IMR-90 (cell line): ENCODE results near the gene EML3. TPM values are rescaled to one million over a fixed set of nuclear protein-coding genes. Genes with fewer than 3 reads are reported as not detected.

Experiments used
- ATAC-seq: fragments of 200-7000 bp; cut with Tn5 transposase; 2 replicates; pipeline ENCODE4 v1.9.1; 2020; ENCODE audit warnings: low read depth, mild to moderate bottlenecking, moderate library complexity
- BruUV-seq: library from RNA; stranded (reverse); fragments of 400-500 nt; replicated peaks from 2 replicates; lab custom pipeline; 2021; lab: Mats Ljungman, UMichigan
- CTCF ChIA-PET: fragments of 300-600 bp; formaldehyde crosslinking; extraction: SDS; loops from one replicate; lab custom pipeline; 2021; ENCODE audit warnings: antibody characterized with exemption; lab: Yijun Ruan, JAX
- POLR2A ChIA-PET: fragments of 300-600 bp; sonication (Branson Sonifier 250); formaldehyde crosslinking; loops from one replicate; lab custom pipeline; 2022; ENCODE audit warnings: antibody characterized with exemption; ENCODE audit not compliant: unreplicated experiment; lab: Charles Lee
- DNase-seq: peaks from one replicate; pipeline ENCODE4 v3.0.0; 2013
- H2AFZ ChIP-seq: replicated peaks from 2 replicates; pipeline ENCODE3; 2013; ENCODE audit warnings: low read length, mild to moderate bottlenecking; ENCODE audit not compliant: poor library complexity
- H2AK5ac ChIP-seq: 2 replicates; pipeline ENCODE4 v1.6.1; 2013; ENCODE audit warnings: low read depth, low read length, inconsistent platforms
- H2AK9ac ChIP-seq: replicated peaks from 2 replicates; pipeline ENCODE3; 2013; ENCODE audit warnings: mild to moderate bottlenecking, low read depth, low read length, moderate library complexity; ENCODE audit not compliant: poor library complexity
- H2BK120ac ChIP-seq: 2 replicates; pipeline ENCODE4 v1.6.1; 2013; ENCODE audit warnings: low read depth, low read length, inconsistent platforms
- H2BK15ac ChIP-seq: 3 replicates; pipeline ENCODE4 v1.6.1; 2013; ENCODE audit warnings: low read depth, low read length, inconsistent platforms
- H2BK20ac ChIP-seq: 2 replicates; pipeline ENCODE4 v1.6.1; 2013; ENCODE audit warnings: low read depth, mild to moderate bottlenecking, inconsistent platforms, low read length, moderate library complexity
- H2BK5ac ChIP-seq: 2 replicates; pipeline ENCODE4 v1.6.1; 2013; ENCODE audit warnings: mild to moderate bottlenecking, low read depth, low read length, inconsistent platforms; ENCODE audit not compliant: poor library complexity, severe bottlenecking
- H3K14ac ChIP-seq: replicated peaks from 2 replicates; pipeline ENCODE4 v1.6.1; 2013; ENCODE audit warnings: low read depth, low read length, inconsistent platforms
- H3K18ac ChIP-seq: 2 replicates; pipeline ENCODE4 v1.6.1; 2013; ENCODE audit warnings: low read depth, low read length, control low read depth
- H3K23ac ChIP-seq: 2 replicates; pipeline ENCODE4 v1.6.1; 2013; ENCODE audit warnings: low read depth, low read length, inconsistent platforms
- H3K27ac ChIP-seq: 2 replicates; pipeline ENCODE4 v1.5.1; 2013; ENCODE audit warnings: mild to moderate bottlenecking, control low read depth, low read length; ENCODE audit not compliant: insufficient read depth
- H3K27me3 ChIP-seq: 2 replicates; pipeline ENCODE4 v1.6.1; 2013; ENCODE audit warnings: low read length; ENCODE audit not compliant: control insufficient read depth, insufficient read depth
- H3K36me3 ChIP-seq: 2 replicates; pipeline ENCODE4 v1.6.1; 2013; ENCODE audit warnings: low read length, mixed read lengths; ENCODE audit not compliant: control insufficient read depth, insufficient read depth
- H3K4ac ChIP-seq: 2 replicates; pipeline ENCODE4 v1.6.1; 2013; ENCODE audit warnings: low read depth, low read length, inconsistent platforms
- H3K4me1 ChIP-seq: 2 replicates; pipeline ENCODE4 v1.6.1; 2013; ENCODE audit warnings: low read length, mixed read lengths; ENCODE audit not compliant: control insufficient read depth, insufficient read depth
- H3K4me2 ChIP-seq: 2 replicates; pipeline ENCODE4 v1.6.1; 2013; ENCODE audit warnings: low read depth, mild to moderate bottlenecking, control low read depth, low read length, moderate library complexity
- H3K4me3 ChIP-seq: 2 replicates; pipeline ENCODE4 v1.5.1; 2013; ENCODE audit warnings: low read depth, mild to moderate bottlenecking, control low read depth, low read length, moderate library complexity; ENCODE audit not compliant: insufficient read depth
- H3K56ac ChIP-seq: 2 replicates; pipeline ENCODE4 v1.6.1; 2013; ENCODE audit warnings: low read length, inconsistent platforms; ENCODE audit not compliant: insufficient read depth; ENCODE audit errors: extremely low read depth
- H3K79me1 ChIP-seq, 2 experiments: 2 replicates each; pipeline ENCODE4 v1.6.1; 2013; ENCODE audit warnings: low read length in 2 of 2, inconsistent platforms in 1 of 2, low read depth in 1 of 2
- H3K9ac ChIP-seq: 2 replicates; pipeline ENCODE4 v1.6.1; 2013; ENCODE audit warnings: low read depth, low read length, control low read depth
- H3K9me1 ChIP-seq: 2 replicates; pipeline ENCODE4 v1.6.1; 2013; ENCODE audit warnings: low read length, inconsistent platforms; ENCODE audit not compliant: insufficient read depth
- H3K9me3 ChIP-seq: 2 replicates; pipeline ENCODE4 v1.6.1; 2013; ENCODE audit warnings: low read length; ENCODE audit not compliant: control insufficient read depth, insufficient read depth
- H4K20me1 ChIP-seq: 2 replicates; pipeline ENCODE4 v1.6.1; 2013; ENCODE audit warnings: low read length, inconsistent platforms; ENCODE audit not compliant: insufficient read depth
- H4K5ac ChIP-seq: 2 replicates; pipeline ENCODE4 v1.6.1; 2013; ENCODE audit warnings: mild to moderate bottlenecking, low read depth, low read length, control low read depth
- H4K8ac ChIP-seq, 2 experiments: 2 replicates each; pipeline ENCODE4 v1.6.1; 2013; ENCODE audit warnings: low read depth in 2 of 2, low read length in 2 of 2, control low read depth in 1 of 2, inconsistent platforms in 1 of 2
- H4K91ac ChIP-seq: 2 replicates; pipeline ENCODE4 v1.6.1; 2013; ENCODE audit warnings: low read depth, low read length, inconsistent platforms; ENCODE audit not compliant: insufficient read depth
- MXI1 ChIP-seq: IDR thresholded peaks from 2 replicates; pipeline ENCODE4 v1.6.1; 2012; ENCODE audit warnings: low read depth, mild to moderate bottlenecking, low read length, moderate library complexity, borderline replicate concordance
- NFE2L2 ChIP-seq: fragments of 150-350 bp; IDR thresholded peaks from 2 replicates; pipeline ENCODE4 v1.6.1; 2016; ENCODE audit warnings: low read depth, mild to moderate bottlenecking, low read length
- WGBS, 2 experiments: methylation state at CpG; one replicate each; pipeline versions ENCODE4 v1.1.5 to v1.1.7; 2013; ENCODE audit warnings: missing lambda C conversion rate in 2 of 2; ENCODE audit not compliant: insufficient read length in 1 of 2; ENCODE audit errors: extremely low coverage in 2 of 2; 5-methylcytosine and 5-hydroxymethylcytosine counted together
- dilution Hi-C: fragments of 300-500 bp; cut with HindIII; formaldehyde crosslinking; loops from one replicate; pipeline ENCODE4 v1.14.3; 2018; ENCODE audit warnings: low sequenced_read_pairs; ENCODE audit not compliant: unreplicated experiment
- in situ Hi-C: fragments of 300-500 bp; cut with MboI; formaldehyde crosslinking; loops from 3 replicates; pipeline ENCODE4 v1.14.3; 2019; ENCODE audit warnings: low sequenced_read_pairs, inconsistent platforms, mixed read lengths
- intact Hi-C: fragments of 100-400 bp; cut with micrococcal nuclease; formaldehyde crosslinking; loops from 2 replicates; pipeline ENCODE4 v1.10.0; 2022
- polyA plus RNA-seq, 3 experiments: library from polyadenylated mRNA; depleted of rRNA; stranded (reverse); fragments of >200 nt; gene quantifications; 2 replicates each; pipeline ENCODE4 v1.2.3, GENCODE V29; 2012; ENCODE audit warnings: low replicate concordance in 1 of 3
- total RNA-seq: library from RNA; depleted of rRNA; stranded (reverse); fragments of >200 nt; gene quantifications from 2 replicates; pipeline ENCODE4 v1.2.3, GENCODE V29; 2012

EML3 gene
- total and polyA plus RNA-seq, 2 of the 4 experiments (the other 2 are of a cell fraction), result 5.0 to 24.7 TPM

DNA sequence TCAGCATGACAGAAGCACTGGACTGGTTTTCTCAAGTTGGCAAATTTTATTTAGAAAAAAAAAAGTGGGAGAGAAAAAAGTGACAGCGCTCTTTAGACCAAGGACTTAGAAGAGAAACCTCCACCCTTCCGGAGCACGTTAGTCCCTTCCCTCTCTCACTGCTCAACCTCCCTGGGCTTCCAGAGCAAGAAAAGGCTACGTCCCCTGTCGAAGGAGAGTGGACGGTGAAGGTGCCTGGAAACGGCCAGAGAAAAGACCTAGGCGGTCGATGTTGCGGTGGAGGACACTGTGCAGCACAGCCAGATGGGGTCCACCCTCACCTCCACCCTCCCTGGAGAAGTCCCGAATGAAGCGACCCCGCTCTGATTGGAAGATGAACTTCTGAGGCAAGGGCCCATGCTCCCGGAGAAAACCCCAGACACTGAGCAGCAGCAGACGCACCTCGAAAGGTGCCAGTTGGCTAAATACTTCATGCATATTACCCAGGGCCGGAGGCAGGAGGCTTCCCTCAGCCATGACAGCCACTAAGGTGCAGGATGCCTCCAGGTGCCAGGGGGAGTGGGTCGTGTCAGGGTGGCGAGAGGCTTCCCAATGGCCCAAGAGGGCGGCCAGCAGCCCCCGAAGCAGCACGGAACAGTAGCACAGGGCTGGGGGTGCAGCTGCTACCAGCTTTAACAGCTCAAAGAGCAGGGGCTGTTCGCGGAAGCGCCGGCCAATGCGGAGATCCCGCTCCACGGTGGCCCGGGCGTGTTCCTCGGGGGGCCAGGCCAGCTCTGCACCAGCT is 34.4 kb upstream of the EML3 start:
- TF ChIP-seq MXI1 (peak; percentile 94; the same call in 1 of the 2 replicates), NFE2L2 (no peak)

More for the DNA sequence above, 34.4 kb upstream of the EML3 start:
- no peak overlapping the region for H2AFZ ChIP-seq
- no peak overlapping the region for H3K27ac ChIP-seq
- no peak overlapping the region for H3K4me3 ChIP-seq
- peaks cover 7% of the 10 kb centered on the region; the same call in 1 of the 2 replicates for H3K9me1 ChIP-seq
- peaks cover 36% of the 10 kb centered on the region for H3K36me3 ChIP-seq
- H3K9me3 ChIP-seq, result no peaks in the 10 kb centered on the region
- no peak overlapping the region for H3K14ac ChIP-seq
- H4K20me1 ChIP-seq, result peaks cover 17% of the 10 kb centered on the region
- intact Hi-C loops (no loop called here), dilution Hi-C loops (no loop called here), in situ Hi-C loops (no loop called here)
- H3K79me1 ChIP-seq, result peaks cover 5 to 54% of the 10 kb centered on the region in 2 experiments
- no peak overlapping the region for H2AK5ac ChIP-seq
- no peak overlapping the region for H3K9ac ChIP-seq
- ChIA-PET CTCF (no interaction called here), POLR2A (interaction anchor here (0.8 kb wide), 1 partner anchor 73 kb away, joined by 3 read pairs; the partner anchor contains the start of gene EEF1G)
- no peak overlapping the region for H3K56ac ChIP-seq
- H3K27me3 ChIP-seq, result no peaks in the 10 kb centered on the region
- no peak overlapping the region for H3K18ac ChIP-seq
- H3K23ac ChIP-seq, result no peak overlapping the region
- 77% methylated on average over 8 of the region's 32 CpGs; no CpG with 5 or more reads in 1 of the 2 experiments for WGBS, 2 experiments
- H4K5ac ChIP-seq, result no peak overlapping the region
- peak overlapping the region; percentile 44 for H3K4me2 ChIP-seq
- no peak overlapping the region for H3K4ac ChIP-seq
- BruUV-seq, result no TSS peak
- H2BK20ac ChIP-seq, result no peak overlapping the region
- H2BK15ac ChIP-seq, result no peak overlapping the region
- DNase-seq (no peak), ATAC-seq (no peak)
- no peak overlapping the region for H4K91ac ChIP-seq
- H3K4me1 ChIP-seq, result peaks cover 6% of the 10 kb centered on the region; the same call in 1 of the 2 replicates
- no peak overlapping the region; a peak in 1 of 4 replicates for H4K8ac ChIP-seq
- H2BK120ac ChIP-seq, result no peak overlapping the region
- no peak overlapping the region for H2AK9ac ChIP-seq
- no peak overlapping the region for H2BK5ac ChIP-seq
